ENCODE results near the gene CXCL6.

Gene CXCL6

GRCh38 chr4:73817341-73817740 lies 19.1 kb upstream of the CXCL6 start:
- no peak overlapping the region for H3K4me3 ChIP-seq (ENCODE audit: low read length)
- H3K79me2 ChIP-seq (ENCODE audit: control insufficient read depth, low read length): no peaks in the 10 kb centered on the region
- no peaks in the 10 kb centered on the region for H3F3A ChIP-seq (ENCODE audit: control insufficient read depth, insufficient read depth)
- no peak overlapping the region for H3K27ac ChIP-seq (ENCODE audit: low read depth, low read length)
- H3K36me3 ChIP-seq (ENCODE audit: control insufficient read depth, low read length): no peaks in the 10 kb centered on the region
- no peaks in the 10 kb centered on the region for H3K27me3 ChIP-seq (ENCODE audit: control insufficient read depth, low read length)
- H3K4me2 ChIP-seq (ENCODE audit: low read length): no peak overlapping the region
- H3K9me2 ChIP-seq (replicated peaks; ENCODE audit: control insufficient read depth, low read length): no peaks in the 10 kb centered on the region
- H3K9me3 ChIP-seq (ENCODE audit: control insufficient read depth, insufficient read depth, low read length): no peaks in the 10 kb centered on the region
- no peak for TF ChIP-seq CTCF (IDR thresholded peaks at IDR 0.05; ENCODE audit: low read depth, low read length, poor library complexity, severe bottlenecking)
- no peak for TF ChIP-seq EZH2phosphoT487 (IDR thresholded peaks at IDR 0.05; ENCODE audit: borderline replicate concordance, low read length)
- H4K20me1 ChIP-seq (ENCODE audit: control insufficient read depth, insufficient read depth, low read depth, low read length): no peaks in the 10 kb centered on the region
- no peaks in the 10 kb centered on the region for H3K4me1 ChIP-seq (ENCODE audit: control insufficient read depth, low read length)

GRCh38 chr4:73821325-73821724 lies 15.2 kb upstream of the CXCL6 start:
- H3K9me3 ChIP-seq (ENCODE audit: control insufficient read depth, insufficient read depth, low read length): no peaks in the 10 kb centered on the region
- no peak overlapping the region for H3K4me2 ChIP-seq (ENCODE audit: low read length)
- H3K9me2 ChIP-seq (replicated peaks; ENCODE audit: control insufficient read depth, low read length): no peaks in the 10 kb centered on the region
- no peaks in the 10 kb centered on the region for H4K20me1 ChIP-seq (ENCODE audit: control insufficient read depth, insufficient read depth, low read depth, low read length)
- no peaks in the 10 kb centered on the region for H3F3A ChIP-seq (ENCODE audit: control insufficient read depth, insufficient read depth)
- no peaks in the 10 kb centered on the region for H3K4me1 ChIP-seq (ENCODE audit: control insufficient read depth, low read length)
- no peaks in the 10 kb centered on the region for H3K79me2 ChIP-seq (ENCODE audit: control insufficient read depth, low read length)
- no peaks in the 10 kb centered on the region for H3K27me3 ChIP-seq (ENCODE audit: control insufficient read depth, low read length)
- TF ChIP-seq EZH2phosphoT487 (IDR thresholded peaks at IDR 0.05; ENCODE audit: borderline replicate concordance, low read length): no peak
- no peak for TF ChIP-seq CTCF (IDR thresholded peaks at IDR 0.05; ENCODE audit: low read depth, low read length, poor library complexity, severe bottlenecking)
- no peak overlapping the region for H3K4me3 ChIP-seq (ENCODE audit: low read length)
- H3K36me3 ChIP-seq (ENCODE audit: control insufficient read depth, low read length): no peaks in the 10 kb centered on the region
- no peak overlapping the region for H3K27ac ChIP-seq (ENCODE audit: low read depth, low read length)

- no peaks in the 10 kb centered on the region for H3K4me1 ChIP-seq (ENCODE audit: control insufficient read depth, low read length)
- no peaks in the 10 kb centered on the region for H3K79me2 ChIP-seq (ENCODE audit: control insufficient read depth, low read length)
- no peak overlapping the region for H3K4me2 ChIP-seq (ENCODE audit: low read length)
- H3K4me3 ChIP-seq (ENCODE audit: low read length): no peak overlapping the region
- TF ChIP-seq EZH2phosphoT487 (IDR thresholded peaks at IDR 0.05; ENCODE audit: borderline replicate concordance, low read length) (no peak), CTCF (IDR thresholded peaks at IDR 0.05; ENCODE audit: low read depth, low read length, poor library complexity, severe bottlenecking) (no peak)
- H4K20me1 ChIP-seq (ENCODE audit: control insufficient read depth, insufficient read depth, low read depth, low read length): no peaks in the 10 kb centered on the region
- no peaks in the 10 kb centered on the region for H3K9me2 ChIP-seq (replicated peaks; ENCODE audit: control insufficient read depth, low read length)
- no peaks in the 10 kb centered on the region for H3K27me3 ChIP-seq (ENCODE audit: control insufficient read depth, low read length)
- H3K36me3 ChIP-seq (ENCODE audit: control insufficient read depth, low read length): no peaks in the 10 kb centered on the region
- no peaks in the 10 kb centered on the region for H3K9me3 ChIP-seq (ENCODE audit: control insufficient read depth, insufficient read depth, low read length)
- no peaks in the 10 kb centered on the region for H3F3A ChIP-seq (ENCODE audit: control insufficient read depth, insufficient read depth)
- no peak overlapping the region for H3K27ac ChIP-seq (ENCODE audit: low read depth, low read length)
These were observed 14.1 kb upstream of the CXCL6 start for GRCh38 chr4:73822389-73822788.
